Fibroblast of lung (primary cell): ENCODE data around the gene JKAMP. TPM values are rescaled to one million over a fixed set of nuclear protein-coding genes. Genes with fewer than 3 reads are reported as not detected.

Experiments
- DNase-seq, 2 donors: peaks; one replicate each; pipeline versions ENCODE4 v3.0.0 to v3.0.0-alpha.2; 2010; ENCODE audit warnings: low read depth in 2 of 2
- H2AFZ ChIP-seq: 2 replicates; pipeline ENCODE4 v1.5.1; 2012; ENCODE audit warnings: low read length, control low read depth, inconsistent platforms
- H3K27ac ChIP-seq: 2 replicates; pipeline ENCODE4 v1.5.1; 2011; ENCODE audit warnings: low read length, control low read depth; ENCODE audit not compliant: insufficient read depth
- H3K27me3 ChIP-seq: 2 replicates; pipeline ENCODE4 v1.5.1; 2011; ENCODE audit warnings: mild to moderate bottlenecking, low read length; ENCODE audit not compliant: control insufficient read depth, insufficient read depth
- H3K36me3 ChIP-seq: 2 replicates; pipeline ENCODE4 v1.5.1; 2011; ENCODE audit warnings: low read length; ENCODE audit not compliant: control insufficient read depth, insufficient read depth
- H3K4me1 ChIP-seq: 2 replicates; pipeline ENCODE4 v1.5.1; 2011; ENCODE audit warnings: low read length; ENCODE audit not compliant: control insufficient read depth, insufficient read depth; ENCODE audit errors: extremely low read depth
- H3K4me2 ChIP-seq: 2 replicates; pipeline ENCODE4 v1.5.1; 2011; ENCODE audit warnings: low read length, control low read depth; ENCODE audit not compliant: insufficient read depth; ENCODE audit errors: extremely low read depth
- H3K4me3 ChIP-seq, 4 experiments: fragments of 200-600 bp in 1 of 4; sonication (generic) in 1 of 4; replicated peaks in 1 of 4; 2 replicates each; pipeline ENCODE4 v1.5.1; 2011 to 2016; ENCODE audit warnings: low read length in 4 of 4, low read depth in 3 of 4, mild to moderate bottlenecking in 3 of 4, control low read depth in 2 of 4, inconsistent platforms in 1 of 4, mixed read lengths in 1 of 4; ENCODE audit not compliant: insufficient read depth in 1 of 4; ENCODE audit errors: control extremely low read depth in 1 of 4
- H3K79me2 ChIP-seq: 2 replicates; pipeline ENCODE4 v1.5.1; 2012; ENCODE audit warnings: mild to moderate bottlenecking, low read length, inconsistent platforms; ENCODE audit not compliant: control insufficient read depth, insufficient read depth
- H3K9ac ChIP-seq: 2 replicates; pipeline ENCODE4 v1.5.1; 2011; ENCODE audit warnings: mild to moderate bottlenecking, low read length, control low read depth; ENCODE audit not compliant: insufficient read depth
- H3K9me3 ChIP-seq: 2 replicates; pipeline ENCODE4 v1.5.1; 2012; ENCODE audit warnings: low read depth, low read length; ENCODE audit not compliant: control insufficient read depth, insufficient read depth
- H4K20me1 ChIP-seq: 2 replicates; pipeline ENCODE4 v1.5.1; 2011; ENCODE audit warnings: low read length; ENCODE audit not compliant: control insufficient read depth, insufficient read depth; ENCODE audit errors: extremely low read depth
- EZH2 ChIP-seq: IDR thresholded peaks from 2 replicates; pipeline ENCODE4 v1.5.1; 2012; ENCODE audit warnings: low read length, control low read depth, mild to moderate bottlenecking; ENCODE audit errors: missing control alignments
- polyA plus RNA-seq, 2 donors: library from polyadenylated mRNA; depleted of rRNA in 1 of 2; stranded (reverse) in 1 of 2; unstranded in 1 of 2; fragments of >200 nt; gene quantifications; 2 replicates each; pipeline ENCODE4 v1.2.1, GENCODE V29; 2011 to 2012; ENCODE audit warnings: missing spikeins in 1 of 2
- total RNA-seq: library from RNA; depleted of rRNA; stranded (reverse); fragments of >200 nt; gene quantifications from 2 replicates; pipeline ENCODE4 v1.2.1, GENCODE V29; 2014
- TF ChIP-seq, protein P1 (sequence below), 2 donors: IDR thresholded peaks in 1 of 2; conservative IDR thresholded peaks in 1 of 2; 1 replicate in 1 of 2; 2 replicates in 1 of 2; pipeline ENCODE4 v1.5.1; 2011 to 2012; ENCODE audit warnings: low read length in 2 of 2, control low read depth in 1 of 2, inconsistent platforms in 1 of 2, low read depth in 1 of 2, mild to moderate bottlenecking in 1 of 2

Gene JKAMP
- total and polyA plus RNA-seq, 2 donors (not counting 1 experiment from before 2014, with no cell fraction given): 80.1 to 207 TPM

DNA sequence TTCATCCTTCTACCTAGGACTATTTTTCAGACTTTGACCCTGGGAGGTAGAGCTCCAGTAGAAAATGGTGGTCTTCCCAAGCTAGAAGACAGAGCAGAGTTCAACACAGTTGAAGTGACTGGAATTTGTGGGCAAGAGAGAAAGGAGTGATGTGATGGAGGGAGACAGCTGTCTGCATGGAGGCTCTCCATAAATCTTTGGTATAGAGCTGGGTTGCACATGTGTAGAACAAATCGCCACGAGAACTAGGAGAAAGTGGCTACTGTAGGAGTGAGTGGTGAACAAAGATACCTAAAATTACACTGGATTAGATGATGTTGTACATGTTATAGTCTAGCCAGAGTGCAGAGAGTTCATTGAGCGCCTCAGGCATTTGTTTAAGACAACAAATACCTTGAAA is 33.6 kb upstream of the JKAMP start:
- no peak overlapping the region for H3K4me2 ChIP-seq
- no peaks in the 10 kb centered on the region for H3K9me3 ChIP-seq
- DNase-seq: no peak
- TF ChIP-seq, protein P1, sequence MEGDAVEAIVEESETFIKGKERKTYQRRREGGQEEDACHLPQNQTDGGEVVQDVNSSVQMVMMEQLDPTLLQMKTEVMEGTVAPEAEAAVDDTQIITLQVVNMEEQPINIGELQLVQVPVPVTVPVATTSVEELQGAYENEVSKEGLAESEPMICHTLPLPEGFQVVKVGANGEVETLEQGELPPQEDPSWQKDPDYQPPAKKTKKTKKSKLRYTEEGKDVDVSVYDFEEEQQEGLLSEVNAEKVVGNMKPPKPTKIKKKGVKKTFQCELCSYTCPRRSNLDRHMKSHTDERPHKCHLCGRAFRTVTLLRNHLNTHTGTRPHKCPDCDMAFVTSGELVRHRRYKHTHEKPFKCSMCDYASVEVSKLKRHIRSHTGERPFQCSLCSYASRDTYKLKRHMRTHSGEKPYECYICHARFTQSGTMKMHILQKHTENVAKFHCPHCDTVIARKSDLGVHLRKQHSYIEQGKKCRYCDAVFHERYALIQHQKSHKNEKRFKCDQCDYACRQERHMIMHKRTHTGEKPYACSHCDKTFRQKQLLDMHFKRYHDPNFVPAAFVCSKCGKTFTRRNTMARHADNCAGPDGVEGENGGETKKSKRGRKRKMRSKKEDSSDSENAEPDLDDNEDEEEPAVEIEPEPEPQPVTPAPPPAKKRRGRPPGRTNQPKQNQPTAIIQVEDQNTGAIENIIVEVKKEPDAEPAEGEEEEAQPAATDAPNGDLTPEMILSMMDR (conservative IDR thresholded peaks at IDR 0.05 in 1 of 2, IDR thresholded peaks at IDR 0.05 in 1 of 2; ENCODE audit: low read depth in 1 of 2, low read length in 2 of 2): no peak
- no peak for TF ChIP-seq EZH2
- H3K79me2 ChIP-seq: no peaks in the 10 kb centered on the region
- H4K20me1 ChIP-seq: no peaks in the 10 kb centered on the region
- no peak overlapping the region for H2AFZ ChIP-seq
- no peak overlapping the region for H3K4me3 ChIP-seq
- H3K36me3 ChIP-seq: no peaks in the 10 kb centered on the region
- no peak overlapping the region for H3K27ac ChIP-seq
- H3K27me3 ChIP-seq: no peaks in the 10 kb centered on the region
- peaks cover 9% of the 10 kb centered on the region for H3K4me1 ChIP-seq
- H3K9ac ChIP-seq: no peak overlapping the region

DNA sequence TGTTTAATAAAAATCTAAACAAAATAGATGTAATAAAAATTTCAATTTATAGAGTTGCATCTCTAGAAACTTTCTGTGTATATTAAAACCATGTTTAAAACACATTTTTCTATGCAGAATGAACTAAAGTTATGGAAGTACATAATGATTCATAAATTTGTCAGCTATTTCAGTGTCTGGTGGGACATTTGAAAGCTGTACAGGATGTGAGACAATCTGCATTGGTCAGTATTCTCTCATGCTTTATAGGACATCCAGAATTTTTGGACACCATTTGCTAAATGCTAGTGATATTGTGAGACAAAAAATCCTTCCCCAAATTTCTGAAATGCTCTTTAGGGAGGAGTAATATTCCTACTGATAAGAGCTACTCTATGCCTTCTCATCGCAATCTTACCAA is 32.5 kb upstream of the JKAMP start:
- Histone ChIP-seq H2AFZ (no peak overlapping the region), H3K36me3 (no peaks in the 10 kb centered on the region), H3K27ac (no peak overlapping the region), H3K4me1 (peaks cover 9% of the 10 kb centered on the region), H3K9me3 (no peaks in the 10 kb centered on the region), H4K20me1 (no peaks in the 10 kb centered on the region), H3K79me2 (no peaks in the 10 kb centered on the region), H3K4me3 (no peak overlapping the region), H3K9ac (no peak overlapping the region), H3K4me2 (no peak overlapping the region), H3K27me3 (no peaks in the 10 kb centered on the region)
- no peak for DNase-seq
- TF ChIP-seq, protein P1 (conservative IDR thresholded peaks at IDR 0.05 in 1 of 2, IDR thresholded peaks at IDR 0.05 in 1 of 2; ENCODE audit: low read depth in 1 of 2, low read length in 2 of 2): no peak
- no peak for TF ChIP-seq EZH2

DNA sequence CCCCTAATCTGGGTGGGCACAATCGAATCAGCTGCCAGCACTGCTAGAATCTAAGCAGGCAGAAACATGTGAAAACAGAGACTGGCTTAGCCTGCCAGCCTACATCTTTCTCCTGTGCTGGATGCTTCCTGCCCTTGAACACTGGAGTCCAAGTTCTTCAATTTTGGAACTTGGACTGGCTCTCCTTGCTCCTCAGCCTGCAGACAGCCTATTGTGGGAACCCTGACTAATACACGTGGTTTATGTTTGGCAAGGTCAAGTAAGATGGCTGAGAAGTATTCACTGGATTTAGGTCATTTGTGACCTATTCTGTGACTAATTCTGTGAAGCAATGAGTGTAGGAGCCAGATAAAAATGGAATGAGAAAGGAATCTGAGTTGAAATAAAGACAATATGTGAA is 30.2 kb upstream of the JKAMP start:
- H3K4me3 ChIP-seq: no peak overlapping the region
- peak overlapping the region; percentile 77 for H3K27ac ChIP-seq
- peaks cover 9% of the 10 kb centered on the region for H3K4me1 ChIP-seq
- no peaks in the 10 kb centered on the region for H3K27me3 ChIP-seq
- TF ChIP-seq EZH2: no peak
- TF ChIP-seq, protein P1 (conservative IDR thresholded peaks at IDR 0.05 in 1 of 2, IDR thresholded peaks at IDR 0.05 in 1 of 2; ENCODE audit: low read depth in 1 of 2, low read length in 2 of 2): no peak
- H3K4me2 ChIP-seq: peak overlapping the region; percentile 69
- no peak overlapping the region for H3K9ac ChIP-seq
- no peaks in the 10 kb centered on the region for H3K79me2 ChIP-seq
- no peaks in the 10 kb centered on the region for H4K20me1 ChIP-seq
- DNase-seq: peak; percentile 96 to 98
- H2AFZ ChIP-seq: no peak overlapping the region
- H3K36me3 ChIP-seq: peaks cover 2% of the 10 kb centered on the region
- no peaks in the 10 kb centered on the region for H3K9me3 ChIP-seq
